ENCODE results near the gene NOL11.
"Not testable (repeated sequence)": the region's sequence is repeated elsewhere in the genome, so short reads cannot be mapped to it uniquely, and the experiment has no call there.

DNA sequence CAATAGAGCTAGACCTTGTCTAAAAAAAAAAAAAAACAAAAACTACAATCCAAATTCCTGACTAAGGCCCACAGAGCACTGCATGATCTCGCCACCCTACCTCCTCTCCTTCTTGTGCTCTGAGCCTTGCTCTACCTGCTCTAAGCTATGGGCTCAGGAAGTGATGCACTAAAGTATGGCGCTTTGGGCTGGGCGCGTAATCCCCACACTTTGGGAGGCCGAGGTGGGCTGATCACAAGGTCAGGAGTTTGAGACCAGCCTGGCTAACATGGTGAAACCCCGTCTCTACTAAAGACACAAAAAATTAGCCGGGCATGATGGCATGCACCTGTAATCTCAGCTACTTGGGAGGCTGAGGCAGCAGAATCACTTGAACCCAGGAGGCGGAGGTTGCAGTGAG is 37.0 kb downstream of the NOL11 start:
- TF ChIP-seq, protein P1, sequence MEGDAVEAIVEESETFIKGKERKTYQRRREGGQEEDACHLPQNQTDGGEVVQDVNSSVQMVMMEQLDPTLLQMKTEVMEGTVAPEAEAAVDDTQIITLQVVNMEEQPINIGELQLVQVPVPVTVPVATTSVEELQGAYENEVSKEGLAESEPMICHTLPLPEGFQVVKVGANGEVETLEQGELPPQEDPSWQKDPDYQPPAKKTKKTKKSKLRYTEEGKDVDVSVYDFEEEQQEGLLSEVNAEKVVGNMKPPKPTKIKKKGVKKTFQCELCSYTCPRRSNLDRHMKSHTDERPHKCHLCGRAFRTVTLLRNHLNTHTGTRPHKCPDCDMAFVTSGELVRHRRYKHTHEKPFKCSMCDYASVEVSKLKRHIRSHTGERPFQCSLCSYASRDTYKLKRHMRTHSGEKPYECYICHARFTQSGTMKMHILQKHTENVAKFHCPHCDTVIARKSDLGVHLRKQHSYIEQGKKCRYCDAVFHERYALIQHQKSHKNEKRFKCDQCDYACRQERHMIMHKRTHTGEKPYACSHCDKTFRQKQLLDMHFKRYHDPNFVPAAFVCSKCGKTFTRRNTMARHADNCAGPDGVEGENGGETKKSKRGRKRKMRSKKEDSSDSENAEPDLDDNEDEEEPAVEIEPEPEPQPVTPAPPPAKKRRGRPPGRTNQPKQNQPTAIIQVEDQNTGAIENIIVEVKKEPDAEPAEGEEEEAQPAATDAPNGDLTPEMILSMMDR (IDR thresholded peaks at IDR 0.05) = not testable (repeated sequence)
- TF ChIP-seq POLR2A (IDR thresholded peaks at IDR 0.05) = not testable (repeated sequence)
